Measurements from ENCODE around the gene DIO3.

DNA sequence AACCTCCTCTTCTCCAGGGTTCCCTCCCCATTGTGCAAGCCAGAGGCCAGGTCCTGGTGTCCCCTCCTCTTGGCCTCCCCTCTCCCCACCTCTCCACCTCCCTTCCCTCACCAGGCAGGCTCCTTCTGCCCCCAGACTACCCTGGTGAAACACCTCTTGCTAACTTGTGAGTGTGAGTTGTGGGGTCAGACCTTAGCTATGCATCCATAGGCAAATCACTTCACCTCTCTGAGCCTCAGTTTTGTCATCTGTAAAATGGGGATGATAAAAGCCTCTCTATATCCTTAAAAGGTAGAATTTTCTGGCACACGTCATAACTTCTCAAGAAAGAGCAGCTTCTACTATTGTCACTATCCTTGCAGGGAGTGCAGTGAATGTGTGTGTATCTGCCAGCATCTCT, 7.9 kb upstream of the DIO3 start:
- TF ChIP-seq, protein P1, sequence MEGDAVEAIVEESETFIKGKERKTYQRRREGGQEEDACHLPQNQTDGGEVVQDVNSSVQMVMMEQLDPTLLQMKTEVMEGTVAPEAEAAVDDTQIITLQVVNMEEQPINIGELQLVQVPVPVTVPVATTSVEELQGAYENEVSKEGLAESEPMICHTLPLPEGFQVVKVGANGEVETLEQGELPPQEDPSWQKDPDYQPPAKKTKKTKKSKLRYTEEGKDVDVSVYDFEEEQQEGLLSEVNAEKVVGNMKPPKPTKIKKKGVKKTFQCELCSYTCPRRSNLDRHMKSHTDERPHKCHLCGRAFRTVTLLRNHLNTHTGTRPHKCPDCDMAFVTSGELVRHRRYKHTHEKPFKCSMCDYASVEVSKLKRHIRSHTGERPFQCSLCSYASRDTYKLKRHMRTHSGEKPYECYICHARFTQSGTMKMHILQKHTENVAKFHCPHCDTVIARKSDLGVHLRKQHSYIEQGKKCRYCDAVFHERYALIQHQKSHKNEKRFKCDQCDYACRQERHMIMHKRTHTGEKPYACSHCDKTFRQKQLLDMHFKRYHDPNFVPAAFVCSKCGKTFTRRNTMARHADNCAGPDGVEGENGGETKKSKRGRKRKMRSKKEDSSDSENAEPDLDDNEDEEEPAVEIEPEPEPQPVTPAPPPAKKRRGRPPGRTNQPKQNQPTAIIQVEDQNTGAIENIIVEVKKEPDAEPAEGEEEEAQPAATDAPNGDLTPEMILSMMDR (IDR thresholded peaks at IDR 0.05; ENCODE audit: low read depth, low read length, poor library complexity, severe bottlenecking): no peak
- no peak for TF ChIP-seq EZH2phosphoT487 (IDR thresholded peaks at IDR 0.05; ENCODE audit: borderline replicate concordance, low read length)
